SKM-1 treated with dmso at 0.1 percent for 144 hours (cell line): ENCODE measurements around the gene OGDH.
"Not testable (repeated sequence)": the region's sequence is repeated elsewhere in the genome, so short reads cannot be mapped to it uniquely, and the experiment has no call there.

Experiments
- DNase-seq: peaks from one replicate; lab custom pipeline; 2025; ENCODE audit not compliant: unreplicated experiment; lab: John Stamatoyannopoulos, UW

OGDH gene

GRCh38 chr7:44606341-44607140, at the start of gene OGDH:
Gene OGDH (plus strand): TSS chr7:44606627. CDS start chr7:44624344, 17,717 bp downstream.
- peak; percentile 96 for DNase-seq

DNA sequence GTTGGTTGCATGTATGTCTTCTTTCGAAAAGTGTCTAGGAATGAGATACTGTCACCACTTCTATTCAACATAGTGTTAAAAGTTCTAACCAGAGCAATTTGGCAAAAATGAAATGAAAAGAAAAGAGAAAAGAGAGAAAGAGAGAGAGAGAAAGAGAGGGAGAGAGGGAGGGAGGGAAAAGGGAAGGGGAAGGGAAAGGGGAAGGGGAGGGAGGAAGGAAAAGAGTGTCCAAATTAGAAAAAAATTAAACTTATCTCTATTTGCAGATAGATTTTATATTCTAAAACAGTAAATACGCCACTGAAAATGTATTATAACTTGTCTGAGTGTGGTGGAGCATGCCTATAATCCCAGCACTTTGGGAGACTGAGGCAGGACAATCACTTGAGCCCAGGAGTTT, 48.9 kb upstream of the OGDH start:
- no peak for DNase-seq

DNA sequence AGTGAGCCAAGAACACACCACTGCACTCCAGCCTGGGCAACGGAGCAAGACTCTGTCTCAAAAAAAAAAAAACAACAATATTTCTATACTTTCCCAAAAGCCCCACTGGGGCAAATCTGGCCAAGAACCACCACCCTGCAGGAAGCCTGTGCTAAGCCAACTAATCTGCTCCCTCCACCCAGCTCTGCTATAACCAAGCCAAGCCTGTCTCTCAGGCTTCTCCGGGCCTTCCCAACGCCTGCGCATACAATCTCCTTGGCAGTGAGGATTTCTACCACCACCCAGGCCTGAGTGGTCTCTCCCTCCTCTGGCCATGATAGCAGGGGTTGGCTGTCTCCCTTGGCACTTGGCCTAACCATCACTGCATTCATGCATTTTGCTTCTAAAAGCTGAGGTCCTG, 46.9 kb upstream of the OGDH start:
- no peak for DNase-seq

GRCh38 chr7:44561481-44561880, 44.9 kb upstream of the OGDH start:
- DNase-seq, result no peak

DNA sequence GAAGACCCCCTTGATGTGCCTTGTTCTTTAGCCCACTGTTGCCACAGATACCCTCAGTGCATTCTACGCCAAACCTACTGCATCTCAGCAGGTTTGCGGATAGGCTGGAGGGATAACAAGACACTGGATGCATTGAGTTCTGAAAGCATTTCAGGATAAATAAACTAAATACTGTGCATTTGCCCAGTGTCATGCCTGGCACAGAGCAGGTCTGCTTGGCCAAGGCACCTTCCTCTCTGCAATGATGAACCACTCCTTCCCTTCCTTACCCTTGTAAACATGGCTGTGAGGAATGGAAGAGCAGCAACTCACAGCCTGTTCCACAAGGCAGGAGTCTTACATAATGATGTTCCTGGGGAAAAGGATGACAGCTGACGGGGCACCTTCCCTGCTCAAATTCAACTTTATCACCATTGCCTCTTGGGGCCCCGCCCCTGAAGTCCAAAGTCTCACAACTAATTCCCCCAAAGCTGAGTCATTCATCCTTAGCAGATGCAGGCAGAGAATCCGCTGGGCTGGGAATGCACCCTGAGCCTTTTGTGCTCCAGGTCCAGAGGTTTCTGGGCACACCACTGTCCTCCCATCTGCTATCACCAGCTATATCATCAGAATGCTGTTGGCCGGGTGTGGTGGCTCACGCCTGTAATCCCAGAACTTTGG, 44.3 kb upstream of the OGDH start:
- DNase-seq, result no peak

DNA sequence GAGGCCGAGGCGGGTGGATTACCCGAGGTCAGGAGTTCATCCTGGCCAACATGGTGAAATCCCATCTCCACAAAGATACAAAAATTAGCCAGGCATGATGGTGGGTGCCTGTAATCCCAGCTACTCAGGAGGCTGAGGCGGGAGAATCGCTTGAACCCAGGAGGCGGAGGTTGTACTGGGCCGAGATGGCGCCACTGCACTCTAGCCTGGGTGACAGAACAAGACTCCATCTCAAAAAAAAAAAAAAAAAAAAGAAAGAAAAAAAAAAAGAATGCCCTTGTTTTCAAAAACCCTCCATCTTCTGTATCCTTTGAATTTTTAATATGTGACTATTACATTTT, 43.8 kb upstream of the OGDH start:
- DNase-seq, result not testable (repeated sequence)

DNA sequence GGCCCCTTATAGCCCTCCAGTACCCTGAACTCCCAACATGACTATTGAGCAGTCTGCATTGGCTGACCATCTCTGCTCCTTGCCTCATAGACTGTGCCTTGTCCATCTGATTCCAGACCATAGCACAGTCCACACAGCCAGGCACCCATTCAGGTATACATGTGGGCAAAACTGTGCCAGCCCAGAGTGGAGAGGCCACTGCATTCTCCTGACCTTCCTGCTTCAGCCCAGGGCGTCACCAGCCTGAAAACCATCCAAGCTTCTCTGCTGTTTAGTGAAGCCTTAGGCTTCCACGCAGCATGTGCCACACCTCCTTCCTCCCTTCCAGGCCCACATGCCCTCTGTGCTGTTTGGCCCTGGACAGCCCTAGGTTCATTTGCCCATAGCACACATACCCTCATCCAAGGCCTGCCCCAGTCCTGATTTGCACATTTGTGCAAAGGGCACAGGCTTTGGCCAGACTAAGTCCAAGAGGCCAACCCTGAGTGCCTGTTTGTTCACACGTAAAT, 43.2 kb upstream of the OGDH start:
- no peak for DNase-seq

DNA sequence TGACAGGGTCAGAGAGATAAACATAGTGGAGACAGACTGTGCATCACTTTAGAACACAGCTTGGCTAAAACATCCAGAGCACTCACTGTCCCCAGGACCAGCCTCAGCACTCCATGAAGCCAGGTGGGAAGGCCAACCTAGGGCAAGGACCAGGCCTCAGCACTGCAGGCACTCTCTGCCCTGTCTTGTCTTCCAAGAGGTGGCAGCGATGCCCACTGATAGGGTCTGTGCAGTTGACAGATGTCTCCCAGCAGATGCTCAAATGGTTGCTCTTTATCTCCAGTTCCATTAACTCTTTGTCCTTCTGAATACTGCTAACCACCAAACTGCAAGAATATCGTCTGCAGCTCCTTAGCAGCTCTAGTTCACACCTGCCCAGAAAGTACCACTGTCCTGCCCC, 41.8 kb upstream of the OGDH start:
- no peak for DNase-seq

GRCh38 chr7:44565097-44565794, 41.2 kb upstream of the OGDH start:
- DNase-seq, result peak; percentile 35

DNA sequence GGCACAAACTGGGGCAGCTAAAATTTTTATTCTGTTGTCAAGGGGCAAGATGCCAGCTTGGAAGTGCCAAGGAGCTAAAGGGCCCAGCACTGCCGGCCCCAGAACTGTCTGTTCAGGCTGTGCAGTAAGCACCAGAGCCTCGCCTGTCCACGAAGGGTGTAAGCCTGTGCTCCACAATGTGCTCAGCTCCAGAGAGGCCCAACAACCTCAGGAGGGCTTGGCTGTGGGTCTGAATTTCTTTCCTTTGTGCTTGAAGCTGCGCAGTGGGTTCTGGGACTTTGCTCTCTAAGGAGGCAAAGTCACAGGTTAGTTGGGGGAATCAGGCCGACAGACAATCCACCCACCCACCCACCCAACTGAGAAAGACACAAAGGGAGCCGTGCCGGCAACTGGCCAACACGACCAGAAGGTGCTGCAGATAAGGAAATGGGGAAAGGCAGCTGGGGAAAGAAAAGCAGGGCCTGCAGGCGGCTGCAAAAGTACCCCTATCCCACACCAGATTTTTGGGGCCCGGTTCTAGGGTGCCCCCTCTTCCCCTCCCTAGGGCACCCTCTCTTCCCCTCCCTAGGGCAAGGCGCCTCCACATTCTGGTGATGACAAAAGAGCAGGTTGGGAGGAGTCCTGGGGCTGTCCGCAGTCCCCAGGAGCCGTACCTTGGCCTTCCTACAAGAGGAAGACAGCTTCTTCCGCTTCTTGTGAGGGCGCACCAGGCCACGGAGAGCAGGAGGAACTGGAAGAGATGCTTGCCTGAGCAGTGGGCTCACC, 40.5 kb upstream of the OGDH start:
- DNase-seq, result no peak

GRCh38 chr7:44566680-44567079, 39.7 kb upstream of the OGDH start:
- no peak for DNase-seq

- no peak for DNase-seq
Observed at GRCh38 chr7:44567884-44568283, 38.5 kb upstream of the OGDH start.

DNA sequence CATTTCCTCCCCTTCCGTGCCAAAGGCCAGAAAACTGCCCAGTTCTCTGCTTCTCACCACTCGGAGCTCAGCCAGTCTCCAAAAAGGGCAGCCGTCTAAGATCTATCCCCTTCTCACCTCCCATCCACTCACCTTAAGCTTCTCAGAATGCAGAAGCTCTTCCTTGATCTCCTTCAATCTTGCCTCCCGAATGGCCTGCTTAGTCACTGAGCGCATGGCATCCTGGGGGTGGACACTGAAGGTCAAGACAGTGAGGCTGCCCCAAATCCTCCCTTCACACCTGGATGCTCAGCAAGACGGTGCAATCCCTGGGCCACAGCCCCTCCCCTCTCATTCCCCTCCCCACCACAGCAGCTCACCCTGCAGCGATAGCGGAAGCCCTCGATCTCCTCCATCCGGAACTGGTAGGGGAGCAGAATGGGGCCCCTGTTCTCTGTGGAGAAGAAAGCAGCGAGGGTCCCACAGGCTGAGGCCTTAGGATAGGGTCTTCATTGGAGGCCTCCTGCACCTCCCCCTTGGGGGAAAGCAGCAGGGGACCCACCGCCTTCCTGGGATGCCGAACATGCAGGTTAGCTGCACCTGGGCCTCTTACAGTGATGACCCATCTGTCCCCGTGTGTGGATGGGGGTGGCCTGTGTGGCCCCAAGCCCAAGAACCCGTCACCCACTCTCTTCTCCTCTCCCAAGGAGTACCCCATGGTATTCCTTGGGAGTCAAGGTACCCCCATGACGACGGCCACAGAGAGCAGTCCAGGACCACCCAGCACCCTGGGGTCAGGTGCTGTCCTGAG, 37.5 kb upstream of the OGDH start:
- DNase-seq, result no peak

GRCh38 chr7:44569959-44570358, 36.5 kb upstream of the OGDH start:
- no peak for DNase-seq

DNA sequence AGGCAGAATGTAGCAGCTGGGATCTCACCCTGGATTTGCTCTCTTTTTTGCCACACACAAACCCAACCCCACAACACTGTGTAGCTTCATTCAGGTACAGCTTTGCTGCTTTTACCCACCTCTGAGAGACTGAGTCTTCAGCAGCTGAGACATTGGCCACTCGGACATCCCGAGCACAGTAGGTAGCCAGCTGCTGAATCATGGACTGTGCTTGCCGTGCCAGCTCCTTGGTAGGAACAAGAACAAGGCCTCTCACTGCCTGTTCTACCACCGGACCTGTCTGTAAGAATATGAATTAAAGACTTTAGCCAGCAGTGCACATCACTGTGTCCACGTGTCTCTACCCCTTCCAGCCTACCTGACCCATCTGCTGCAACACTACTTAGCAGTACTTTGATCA, 33.7 kb upstream of the OGDH start:
- DNase-seq, result no peak

GRCh38 chr7:44573464-44574286, 32.8 kb upstream of the OGDH start, which contains the start of gene DDX56:
Gene DDX56 (minus strand): TSS chr7:44573908. CDS start chr7:44573895, 13 bp downstream.
- DNase-seq, result peak; percentile 96

GRCh38 chr7:44574287-44574872, 32.0 kb upstream of the OGDH start:
- no peak for DNase-seq

GRCh38 chr7:44575054-44575453, 31.4 kb upstream of the OGDH start:
- no peak for DNase-seq

GRCh38 chr7:44576228-44576627, 30.2 kb upstream of the OGDH start:
- no peak for DNase-seq
